ENCODE results near the gene HNRNPU. TPM values are rescaled to one million over a fixed set of nuclear protein-coding genes. Genes with fewer than 3 reads are reported as not detected.

HNRNPU gene
- total and polyA plus RNA-seq, 7 donors, result 110 to 262 (median 186) TPM

GRCh38 chr1:244813327-244813726 lies 51.0 kb downstream of the HNRNPU start:
- DNase-seq, result no peak
- peak in 1 of 4 donors; percentile 37 for ATAC-seq
- no peaks in the 10 kb centered on the region for H3K9me3 ChIP-seq
- intact Hi-C loops (cut with DNase I), result loop anchor here in 1 of 2 donors (10.0 kb wide), 1 partner anchor 1891 kb away; no protein-coding TSS in a partner anchor
- peaks cover 0 to 15% (median 2%) of the 10 kb centered on the region in 3 donors for H3K27me3 ChIP-seq (ENCODE audit: insufficient read depth in 3 of 3, low read length in 2 of 3)
- no peaks in the 10 kb centered on the region for H3K4me1 ChIP-seq
- H3K27ac ChIP-seq, result no peak overlapping the region
- WGBS, 3 donors, result 77 to 81% (median 79%) methylated on average over 6 of the region's 6 CpGs
- no peak for TF ChIP-seq CTCF (IDR thresholded peaks at IDR 0.05)
- H3K4me3 ChIP-seq, result no peak overlapping the region
- H3K36me3 ChIP-seq (ENCODE audit: insufficient read depth in 1 of 2, low read depth in 1 of 2), result no peaks in the 10 kb centered on the region

GRCh38 chr1:244810221-244810620 lies 54.1 kb downstream of the HNRNPU start:
- H3K9me3 ChIP-seq, result no peaks in the 10 kb centered on the region
- no peaks in the 10 kb centered on the region for H3K4me1 ChIP-seq
- DNase-seq, result no peak
- ATAC-seq, result no peak
- intact Hi-C loops (cut with DNase I), result loop anchor here in 1 of 2 donors (10.0 kb wide), 1 partner anchor 1895 kb away; no protein-coding TSS in a partner anchor
- WGBS, 3 donors, result 81 to 88% (median 87%) methylated on average over 22 of the region's 22 CpGs
- H3K4me3 ChIP-seq, result no peak overlapping the region
- peaks cover 0 to 15% (median 2%) of the 10 kb centered on the region in 3 donors for H3K27me3 ChIP-seq (ENCODE audit: insufficient read depth in 3 of 3, low read length in 2 of 3)
- no peak overlapping the region for H3K27ac ChIP-seq
- H3K36me3 ChIP-seq (ENCODE audit: insufficient read depth in 1 of 2, low read depth in 1 of 2), result no peaks in the 10 kb centered on the region
- TF ChIP-seq CTCF (IDR thresholded peaks at IDR 0.05), result no peak

GRCh38 chr1:244807138-244807537 lies 57.2 kb downstream of the HNRNPU start:
- Histone ChIP-seq H3K4me1 (no peaks in the 10 kb centered on the region), H3K27me3 (ENCODE audit: insufficient read depth in 3 of 3, low read length in 2 of 3) (no peaks in the 10 kb centered on the region), H3K9me3 (no peaks in the 10 kb centered on the region), H3K36me3 (ENCODE audit: insufficient read depth in 1 of 2, low read depth in 1 of 2) (no peaks in the 10 kb centered on the region), H3K27ac (no peak overlapping the region), H3K4me3 (no peak overlapping the region)
- no peak for ATAC-seq
- no peak for DNase-seq
- no peak for TF ChIP-seq CTCF (IDR thresholded peaks at IDR 0.05)
- intact Hi-C loops (cut with DNase I), result no loop called here

GRCh38 chr1:244804841-244805240 lies 59.5 kb downstream of the HNRNPU start:
- TF ChIP-seq CTCF (IDR thresholded peaks at IDR 0.05), result no peak
- intact Hi-C loops (cut with DNase I), result no loop called here
- no peak for DNase-seq
- no peak for ATAC-seq
- Histone ChIP-seq H3K27me3 (ENCODE audit: insufficient read depth in 3 of 3, low read length in 2 of 3) (no peaks in the 10 kb centered on the region), H3K36me3 (ENCODE audit: insufficient read depth in 1 of 2, low read depth in 1 of 2) (no peaks in the 10 kb centered on the region), H3K4me3 (no peak overlapping the region), H3K27ac (no peak overlapping the region), H3K9me3 (no peaks in the 10 kb centered on the region), H3K4me1 (no peaks in the 10 kb centered on the region)
- WGBS, 3 donors, result 90 to 93% (median 91%) methylated on average over 8 of the region's 8 CpGs

- intact Hi-C loops (cut with DNase I), result no loop called here
- no peak for TF ChIP-seq CTCF (IDR thresholded peaks at IDR 0.05)
- 77 to 81% (median 79%) methylated on average over 16 of the region's 16 CpGs for WGBS, 3 donors
These were observed 61.6 kb downstream of the HNRNPU start for GRCh38 chr1:244802556-244803239.

More at GRCh38 chr1:244802556-244803239, 61.6 kb downstream of the HNRNPU start:
- H3K4me1 ChIP-seq, result no peaks in the 10 kb centered on the region
- H3K4me3 ChIP-seq, result no peak overlapping the region
- H3K36me3 ChIP-seq (ENCODE audit: insufficient read depth in 1 of 2, low read depth in 1 of 2), result no peaks in the 10 kb centered on the region
- no peak for DNase-seq
- H3K27ac ChIP-seq, result no peak overlapping the region
- H3K9me3 ChIP-seq, result no peaks in the 10 kb centered on the region
- no peak for ATAC-seq
- no peaks in the 10 kb centered on the region for H3K27me3 ChIP-seq (ENCODE audit: insufficient read depth in 3 of 3, low read length in 2 of 3)
